Renal pelvis (tissue), 4 donors: ENCODE measurements around the gene DAP. TPM values are rescaled to one million over a fixed set of nuclear protein-coding genes. Genes with fewer than 3 reads are reported as not detected.

Source experiments
- DNase-seq: peaks from one replicate; pipeline ENCODE4 v3.0.0-alpha.2; 2013
- polyA plus RNA-seq, 3 donors: library from polyadenylated mRNA; unstranded; fragments of 120-200 nt; gene quantifications; one replicate each; pipeline ENCODE4 v1.2.1, GENCODE V29; 2013; ENCODE audit not compliant: insufficient read length in 3 of 3

The DAP gene
- polyA plus RNA-seq, 3 donors: 112 to 123 (median 115) TPM

GRCh38 chr5:10695055-10695649 lies 65.9 kb downstream of the DAP start:
- peak; percentile 65 for DNase-seq

- DNase-seq: no peak
These were observed 68.9 kb downstream of the DAP start for GRCh38 chr5:10691826-10692785.

GRCh38 chr5:10690460-10691440 lies 70.3 kb downstream of the DAP start:
- DNase-seq: no peak

GRCh38 chr5:10689391-10690081 lies 71.5 kb downstream of the DAP start:
- no peak for DNase-seq

- no peak for DNase-seq
These were observed 72.3 kb downstream of the DAP start for GRCh38 chr5:10688651-10689171.

GRCh38 chr5:10686890-10687289 lies 74.1 kb downstream of the DAP start:
- no peak for DNase-seq

GRCh38 chr5:10685115-10685521 lies 75.9 kb downstream of the DAP start:
- DNase-seq: no peak

GRCh38 chr5:10684303-10685086 lies 76.5 kb downstream of the DAP start:
- no peak for DNase-seq

- DNase-seq: no peak
These were observed 78.1 kb downstream of the DAP start for GRCh38 chr5:10682801-10683525.

GRCh38 chr5:10681731-10682679 lies 79.0 kb downstream of the DAP start:
- no peak for DNase-seq

- no peak for DNase-seq
These were observed 80.1 kb downstream of the DAP start for GRCh38 chr5:10680876-10681481.

- DNase-seq: no peak
These were observed 81.6 kb downstream of the DAP start for GRCh38 chr5:10679336-10679988.

GRCh38 chr5:10678244-10678643 lies 82.8 kb downstream of the DAP start:
- no peak for DNase-seq

GRCh38 chr5:10677533-10677932 lies 83.5 kb downstream of the DAP start:
- DNase-seq: no peak

- DNase-seq: no peak
These were observed 84.1 kb downstream of the DAP start for GRCh38 chr5:10676946-10677345.

GRCh38 chr5:10676224-10676623 lies 84.8 kb downstream of the DAP start:
- no peak for DNase-seq

GRCh38 chr5:10675177-10675700 lies 85.8 kb downstream of the DAP start:
- DNase-seq: no peak
